Small intestine (tissue), 7 donors: Measurements from ENCODE around the gene TMEM260. TPM values are rescaled to one million over a fixed set of nuclear protein-coding genes. Genes with fewer than 3 reads are reported as not detected.

Experiments
- DNase-seq, 2 donors: peaks; one replicate each; pipeline versions ENCODE4 v3.0.0 to v3.0.0-alpha.2; 2013
- FAIRE-seq: peaks from 2 replicates; lab custom pipeline; 2012; peaks lifted over from hg19 to GRCh38; lab: Jason Lieb, UNC
- H3K27ac ChIP-seq, 3 donors: one replicate each; pipeline ENCODE4 v1.5.1; 2013; ENCODE audit warnings: low read length in 2 of 3, mild to moderate bottlenecking in 2 of 3, control low read depth in 1 of 3, inconsistent platforms in 1 of 3, low read depth in 1 of 3, moderate library complexity in 1 of 3
- H3K27me3 ChIP-seq, 3 donors: one replicate each; pipeline ENCODE4 v1.6.1; 2013; ENCODE audit warnings: low read length in 3 of 3, inconsistent platforms in 1 of 3; ENCODE audit not compliant: control insufficient read depth in 3 of 3, insufficient read depth in 3 of 3
- H3K36me3 ChIP-seq, 3 donors: one replicate each; pipeline ENCODE4 v1.6.1; 2013; ENCODE audit warnings: low read length in 3 of 3, inconsistent platforms in 1 of 3, low read depth in 1 of 3, mild to moderate bottlenecking in 1 of 3, moderate library complexity in 1 of 3; ENCODE audit not compliant: control insufficient read depth in 3 of 3, insufficient read depth in 2 of 3
- H3K4me1 ChIP-seq, 3 donors: one replicate each; pipeline ENCODE4 v1.6.1; 2013; ENCODE audit warnings: low read length in 2 of 3, inconsistent platforms in 1 of 3, low read depth in 1 of 3, mild to moderate bottlenecking in 1 of 3, moderate library complexity in 1 of 3; ENCODE audit not compliant: control insufficient read depth in 3 of 3, insufficient read depth in 2 of 3
- H3K4me3 ChIP-seq, 3 donors: one replicate each; pipeline ENCODE4 v1.5.1; 2013; ENCODE audit warnings: low read length in 3 of 3, control low read depth in 1 of 3, inconsistent platforms in 1 of 3, low read depth in 1 of 3, mild to moderate bottlenecking in 1 of 3, moderate library complexity in 1 of 3
- H3K9me3 ChIP-seq, 2 donors: one replicate each; pipeline ENCODE4 v1.6.1; 2013; ENCODE audit warnings: low read depth in 1 of 2, low read length in 1 of 2; ENCODE audit not compliant: control insufficient read depth in 2 of 2, insufficient read depth in 1 of 2
- WGBS, 3 donors: extraction: QIAGEN DNeasy Blood & Tissue Kit; methylation state at CpG; one replicate each; pipeline ENCODE4 v1.1.7; 2013; 5-methylcytosine and 5-hydroxymethylcytosine counted together
- polyA plus RNA-seq, 4 donors: library from polyadenylated mRNA; stranded (reverse) in 3 of 4; unstranded in 1 of 4; fragments of 200-250 nt in 3 of 4; fragments of 120-200 nt in 1 of 4; gene quantifications; one replicate each; pipeline versions ENCODE4 v1.2.1 to v1.2.3, GENCODE V29; 2013
- donor health status: healthy with polysubstance abuse.
- donor health status: control.
- donor health status: control.
- donor health status: Bipolar disorder and iron deficiency.
- donor health status: healthy.

Gene TMEM260
- polyA plus RNA-seq, 4 donors, result 7.6 to 24.6 (median 9.0) TPM

- H3K4me3 ChIP-seq, result no peak overlapping the region
- H3K4me1 ChIP-seq, result no peaks in the 10 kb centered on the region
- no peak overlapping the region for H3K27ac ChIP-seq
- DNase-seq, result peak; percentile 23 to 39
- 44 to 65% (median 51%) methylated on average over 5 of the region's 5 CpGs for WGBS, 3 donors
- FAIRE-seq, result no peak
- H3K27me3 ChIP-seq, result peaks cover 0 to 3% (median 3%) of the 10 kb centered on the region in 3 donors
- H3K9me3 ChIP-seq, result no peaks in the 10 kb centered on the region
- no peaks in the 10 kb centered on the region for H3K36me3 ChIP-seq
Measured at GRCh38 chr14:56555921-56556570, 23.6 kb upstream of the TMEM260 start.

GRCh38 chr14:56559182-56559581 lies 20.4 kb upstream of the TMEM260 start:
- no peaks in the 10 kb centered on the region for H3K4me1 ChIP-seq
- no peak for FAIRE-seq
- H3K27me3 ChIP-seq, result peaks cover 0 to 3% (median 0%) of the 10 kb centered on the region in 3 donors
- H3K9me3 ChIP-seq, result no peaks in the 10 kb centered on the region
- WGBS, 3 donors, result 83 to 93% (median 91%) methylated on average over 4 of the region's 4 CpGs
- DNase-seq, result no peak
- no peaks in the 10 kb centered on the region for H3K36me3 ChIP-seq
- no peak overlapping the region for H3K4me3 ChIP-seq
- no peak overlapping the region for H3K27ac ChIP-seq

- Histone ChIP-seq H3K4me1 (no peaks in the 10 kb centered on the region), H3K36me3 (no peaks in the 10 kb centered on the region), H3K9me3 (no peaks in the 10 kb centered on the region), H3K4me3 (no peak overlapping the region), H3K27ac (no peak overlapping the region), H3K27me3 (peaks cover 0 to 3% (median 0%) of the 10 kb centered on the region in 3 donors)
- FAIRE-seq (no peak), DNase-seq (no peak)
- 21 to 70% (median 30%) methylated on average over 2 of the region's 2 CpGs for WGBS, 3 donors
Measured at GRCh38 chr14:56561606-56562005, 18.0 kb upstream of the TMEM260 start.

- H3K4me1 ChIP-seq, result no peaks in the 10 kb centered on the region
- WGBS, 3 donors, result 69 to 77% (median 75%) methylated on average over 1 of the region's 1 CpG
- H3K27me3 ChIP-seq, result no peaks in the 10 kb centered on the region
- no peak overlapping the region for H3K27ac ChIP-seq
- FAIRE-seq (no peak), DNase-seq (no peak)
- H3K36me3 ChIP-seq, result no peaks in the 10 kb centered on the region
- H3K4me3 ChIP-seq, result no peak overlapping the region
- H3K9me3 ChIP-seq, result no peaks in the 10 kb centered on the region
Measured at GRCh38 chr14:56562883-56563282, 16.7 kb upstream of the TMEM260 start.

GRCh38 chr14:56569174-56569573 lies 10.4 kb upstream of the TMEM260 start:
- FAIRE-seq, result no peak
- H3K36me3 ChIP-seq, result no peaks in the 10 kb centered on the region
- H3K9me3 ChIP-seq, result peaks cover 0 to 4% of the 10 kb centered on the region in 2 donors

GRCh38 chr14:56570295-56570694 lies 9.3 kb upstream of the TMEM260 start:
- WGBS, 3 donors, result 94 to 100% (median 95%) methylated on average over 1 of the region's 1 CpG

More at GRCh38 chr14:56569174-56569573, 10.4 kb upstream of the TMEM260 start:
- no peak overlapping the region for H3K4me3 ChIP-seq
- peaks cover 0 to 3% (median 0%) of the 10 kb centered on the region in 3 donors for H3K27me3 ChIP-seq
- DNase-seq, result no peak
- no peaks in the 10 kb centered on the region for H3K4me1 ChIP-seq
- H3K27ac ChIP-seq, result no peak overlapping the region

GRCh38 chr14:56580221-56580711 lies 668 bp downstream of the TMEM260 start:
- no peak for FAIRE-seq
- no peaks in the 10 kb centered on the region for H3K9me3 ChIP-seq
- H3K4me3 ChIP-seq, result peak overlapping the region; percentile 83 to 98 (median 92)
- H3K36me3 ChIP-seq, result no peaks in the 10 kb centered on the region
- peak overlapping the region; percentile 76 to 89 (median 87) for H3K27ac ChIP-seq
- H3K4me1 ChIP-seq, result peaks cover 8 to 14% (median 12%) of the 10 kb centered on the region in 3 donors
- 1 to 4% (median 2%) methylated on average over 10 of the region's 10 CpGs for WGBS, 3 donors
- H3K27me3 ChIP-seq, result no peaks in the 10 kb centered on the region
- DNase-seq, result peak in 1 of 2 donors; percentile 23

More at GRCh38 chr14:56570295-56570694, 9.3 kb upstream of the TMEM260 start:
- H3K27ac ChIP-seq, result no peak overlapping the region
- H3K9me3 ChIP-seq, result peaks cover 0 to 4% of the 10 kb centered on the region in 2 donors
- no peaks in the 10 kb centered on the region for H3K4me1 ChIP-seq
- no peak for DNase-seq
- no peak for FAIRE-seq
- peaks cover 0 to 3% (median 0%) of the 10 kb centered on the region in 3 donors for H3K27me3 ChIP-seq
- H3K36me3 ChIP-seq, result no peaks in the 10 kb centered on the region
- H3K4me3 ChIP-seq, result no peak overlapping the region

GRCh38 chr14:56581041-56581727 lies 1.6 kb downstream of the TMEM260 start:
- Histone ChIP-seq H3K4me1 (peaks cover 8 to 14% (median 12%) of the 10 kb centered on the region in 3 donors), H3K27ac (peak overlapping the region in 1 of 3 donors; percentile 89), H3K9me3 (no peaks in the 10 kb centered on the region), H3K4me3 (peak overlapping the region in 2 of 3 donors; percentile 83 to 92), H3K36me3 (peaks cover 0 to 3% (median 0%) of the 10 kb centered on the region in 3 donors), H3K27me3 (no peaks in the 10 kb centered on the region)
- no peak for DNase-seq
- no peak for FAIRE-seq
- 43 to 51% (median 47%) methylated on average over 6 of the region's 6 CpGs for WGBS, 3 donors
